SK-N-MC (cell line): Measurements from ENCODE around the gene STRN4.

ENCODE experiments used
- DNase-seq: peaks from one replicate; pipeline ENCODE4 v3.0.0-alpha.2; 2011; ENCODE audit warnings: low read depth, low spot score
- H3K27ac ChIP-seq: fragments of 200-600 bp; sonication (generic); 2 replicates; pipeline ENCODE4 v1.5.1; 2016; ENCODE audit warnings: mixed run types
- H3K36me3 ChIP-seq: fragments of 200-600 bp; sonication (generic); 2 replicates; pipeline ENCODE4 v1.6.1; 2017; ENCODE audit warnings: antibody characterized with exemption, low read length, mixed read lengths; ENCODE audit not compliant: insufficient read depth
- H3K4me3 ChIP-seq: fragments of 200-600 bp; sonication (generic); 2 replicates; pipeline ENCODE4 v1.5.1; 2016
- H3K9ac ChIP-seq: fragments of 200-600 bp; sonication (generic); 2 replicates; pipeline ENCODE4 v1.8.0; 2017; ENCODE audit warnings: mixed run types, mixed read lengths; ENCODE audit not compliant: insufficient read length
- H3K9me3 ChIP-seq: fragments of 200-600 bp; sonication (generic); 2 replicates; pipeline ENCODE4 v1.6.1; 2017; ENCODE audit warnings: low read depth, mild to moderate bottlenecking, antibody characterized with exemption, low read length, moderate library complexity, mixed read lengths
- EZH2 ChIP-seq: fragments of 200-600 bp; sonication (generic); IDR thresholded peaks from one replicate; pipeline ENCODE4 v1.6.1; 2017; ENCODE audit warnings: antibody characterized with exemption
- FOXP2 ChIP-seq: optimal IDR thresholded peaks from 2 replicates; pipeline ENCODE3; 2011; ENCODE audit warnings: mild to moderate bottlenecking, moderate library complexity; ENCODE audit not compliant: insufficient read depth; ENCODE audit errors: extremely low read length, control extremely low read depth
- POLR2AphosphoS5 ChIP-seq: IDR thresholded peaks from 2 replicates; pipeline ENCODE4 v1.6.1; 2012; ENCODE audit warnings: mild to moderate bottlenecking, low read depth, low read length, borderline replicate concordance

STRN4 gene

GRCh38 chr19:46698395-46699321 is 47.6 kb downstream of the STRN4 start:
- Histone ChIP-seq H3K9ac (no peak overlapping the region), H3K36me3 (peaks cover 3% of the 10 kb centered on the region; the same call in 1 of the 2 replicates), H3K9me3 (no peaks in the 10 kb centered on the region), H3K27ac (no peak overlapping the region), H3K4me3 (no peak overlapping the region)
- DNase-seq: no peak
- TF ChIP-seq EZH2: no peak

DNA sequence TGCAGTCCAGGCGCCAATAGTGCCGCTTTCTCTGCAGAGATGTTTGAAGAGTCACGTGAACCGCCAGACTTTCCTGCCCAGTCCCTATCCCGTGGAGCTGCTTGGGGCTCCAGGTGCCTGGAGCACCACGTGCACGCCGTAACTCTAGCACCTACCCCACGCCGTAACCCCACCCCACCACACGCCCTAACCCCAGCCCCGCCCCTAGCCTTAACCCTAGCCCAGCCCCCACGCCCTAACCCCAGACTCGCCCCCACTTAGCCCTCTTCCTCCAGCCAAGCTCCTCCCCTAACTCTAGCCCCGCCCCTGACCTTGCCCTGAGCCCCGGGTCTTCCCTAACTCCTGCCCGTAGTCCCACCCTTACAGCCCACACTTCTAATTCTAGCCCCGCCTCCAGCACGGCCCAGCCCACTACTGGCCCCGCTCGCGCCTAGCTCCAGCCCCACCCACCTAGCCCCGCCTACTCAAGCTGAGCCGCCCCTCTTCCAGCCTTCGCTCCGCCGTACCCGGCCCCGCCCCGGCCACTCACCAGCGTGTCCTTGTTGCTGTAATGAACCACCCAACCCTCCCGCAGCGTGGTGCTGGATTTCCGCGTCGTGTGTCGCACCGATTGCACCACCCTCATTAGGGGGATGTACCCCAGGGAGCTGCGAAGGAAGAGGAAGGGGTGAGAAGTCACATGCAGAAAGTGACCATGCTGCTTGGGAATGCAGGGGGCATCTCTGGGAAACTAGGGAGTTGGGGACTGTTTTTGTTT is 48.9 kb downstream of the STRN4 start:
- peaks cover 16% of the 10 kb centered on the region for H3K36me3 ChIP-seq
- H3K4me3 ChIP-seq: peak overlapping the region; percentile 64
- TF ChIP-seq POLR2AphosphoS5: no peak
- TF ChIP-seq EZH2: no peak
- no peak for TF ChIP-seq FOXP2
- no peak overlapping the region; the same call in 1 of the 2 replicates for H3K27ac ChIP-seq
- H3K9ac ChIP-seq: no peak overlapping the region
- DNase-seq: peak; percentile 75
- no peaks in the 10 kb centered on the region for H3K9me3 ChIP-seq

GRCh38 chr19:46696866-46697203 is 49.4 kb downstream of the STRN4 start:
- H3K9ac ChIP-seq: no peak overlapping the region
- peak overlapping the region; percentile 64 for H3K4me3 ChIP-seq
- H3K36me3 ChIP-seq: peaks cover 21% of the 10 kb centered on the region
- TF ChIP-seq POLR2AphosphoS5 (no peak), EZH2 (no peak), FOXP2 (no peak)
- no peaks in the 10 kb centered on the region for H3K9me3 ChIP-seq
- DNase-seq: no peak
- no peak overlapping the region for H3K27ac ChIP-seq

DNA sequence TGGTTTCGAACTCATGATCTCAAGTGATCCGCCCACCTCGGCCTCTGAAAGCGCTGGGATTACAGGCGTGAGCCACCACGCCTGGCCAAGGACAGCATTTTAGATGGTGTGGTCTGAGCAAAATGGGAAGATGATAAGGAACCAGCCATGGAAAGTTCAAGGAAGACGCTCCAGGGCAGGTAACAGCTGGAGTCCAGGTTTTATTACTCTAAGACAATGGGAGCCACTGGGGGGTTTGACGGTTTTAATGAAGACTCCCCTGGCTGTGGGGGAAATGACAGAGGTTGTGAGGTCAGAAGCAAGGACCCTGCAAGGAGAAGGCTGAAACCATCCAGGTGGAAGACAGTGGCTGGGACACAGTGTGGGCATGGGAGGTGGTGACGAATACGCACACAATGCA is 50.2 kb downstream of the STRN4 start:
- DNase-seq: no peak
- Histone ChIP-seq H3K36me3 (peaks cover 29% of the 10 kb centered on the region), H3K9ac (no peak overlapping the region), H3K4me3 (no peak overlapping the region), H3K27ac (no peak overlapping the region), H3K9me3 (no peaks in the 10 kb centered on the region)
- no peak for TF ChIP-seq FOXP2
- no peak for TF ChIP-seq POLR2AphosphoS5
- TF ChIP-seq EZH2: no peak

DNA sequence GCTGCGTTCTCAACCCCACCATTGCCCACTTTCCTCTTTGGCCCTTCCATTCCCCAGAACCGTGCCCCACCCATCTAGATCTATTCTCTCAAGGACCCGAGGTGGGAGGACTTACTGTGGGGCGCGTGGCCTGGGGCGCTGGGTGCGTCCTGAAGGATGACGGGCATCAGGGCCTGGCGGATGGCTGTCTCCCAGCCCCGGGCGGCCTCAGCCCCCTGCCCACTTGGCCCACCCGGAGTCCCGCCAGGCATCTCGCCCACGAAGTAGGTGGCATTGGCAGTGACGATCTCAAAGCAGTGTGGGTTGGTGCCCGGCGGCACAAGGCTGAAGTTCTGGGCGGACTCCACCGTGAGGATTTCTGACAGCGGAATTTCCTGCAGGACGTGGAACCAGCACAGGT is 52.5 kb downstream of the STRN4 start:
- Histone ChIP-seq H3K36me3 (peaks cover 39% of the 10 kb centered on the region), H3K9me3 (no peaks in the 10 kb centered on the region), H3K4me3 (no peak overlapping the region), H3K27ac (no peak overlapping the region), H3K9ac (no peak overlapping the region)
- TF ChIP-seq POLR2AphosphoS5 (no peak), FOXP2 (no peak), EZH2 (no peak)
- no peak for DNase-seq

DNA sequence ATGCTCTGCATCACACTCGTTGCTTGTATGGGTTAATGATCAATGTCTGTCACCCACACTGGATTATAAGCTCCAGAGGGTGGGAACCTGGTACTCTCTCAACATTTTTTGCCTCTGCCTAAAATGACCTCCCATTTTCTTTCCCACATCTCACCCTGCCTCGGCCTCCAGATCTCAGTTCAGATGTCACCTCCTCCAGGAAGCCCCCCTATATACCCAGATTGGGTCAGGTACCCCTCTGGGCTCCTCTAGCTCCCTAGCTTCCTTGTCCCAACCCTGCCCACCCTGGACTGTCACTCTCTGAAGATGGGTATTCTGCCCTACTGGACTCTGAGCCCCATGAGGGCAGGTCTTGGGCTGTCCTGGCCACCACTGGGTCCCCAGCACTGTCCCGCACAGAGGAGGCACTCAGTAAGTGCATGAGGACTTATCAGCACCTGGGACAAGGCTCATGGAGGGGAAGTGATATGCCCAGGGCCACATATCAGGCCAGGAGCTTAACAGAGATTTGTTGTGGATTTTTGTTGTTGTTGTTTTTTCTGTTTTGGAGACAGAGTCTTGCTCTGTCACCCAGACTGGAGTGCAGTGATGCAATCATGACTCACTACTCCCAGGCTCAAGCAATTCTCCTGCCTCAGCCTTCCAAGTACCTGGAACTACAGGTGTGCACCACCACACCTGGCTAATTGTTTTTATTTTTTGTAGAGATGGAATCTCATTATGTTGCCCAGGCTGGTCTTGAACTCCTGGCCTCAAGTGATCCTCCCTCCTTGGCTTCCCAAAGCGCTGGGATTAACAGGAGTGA is 53.1 kb downstream of the STRN4 start:
- H3K9ac ChIP-seq: no peak overlapping the region
- peaks cover 39% of the 10 kb centered on the region for H3K36me3 ChIP-seq
- no peak overlapping the region for H3K4me3 ChIP-seq
- H3K9me3 ChIP-seq: no peaks in the 10 kb centered on the region
- no peak for DNase-seq
- no peak for TF ChIP-seq POLR2AphosphoS5
- TF ChIP-seq EZH2: no peak
- TF ChIP-seq FOXP2: no peak
- no peak overlapping the region for H3K27ac ChIP-seq

DNA sequence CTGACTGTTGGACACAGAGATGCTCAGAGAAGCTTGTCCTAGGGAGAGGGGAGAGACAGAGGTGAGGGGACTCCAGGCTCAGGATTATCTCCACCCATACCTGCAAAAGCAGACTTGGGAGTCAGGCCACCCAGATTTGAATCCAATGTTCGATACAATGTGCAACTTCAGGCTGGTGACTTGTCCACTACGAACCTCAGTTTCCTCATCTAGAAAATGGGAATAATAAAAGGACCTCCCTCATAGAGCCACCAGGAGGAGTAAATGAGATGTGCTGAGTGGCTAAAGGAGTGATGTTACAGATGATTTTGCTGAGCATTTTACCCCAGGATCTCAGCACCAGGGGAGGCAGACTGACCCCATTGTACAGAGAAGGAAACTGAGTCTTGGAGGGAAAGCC is 54.3 kb downstream of the STRN4 start:
- Histone ChIP-seq H3K9me3 (no peaks in the 10 kb centered on the region), H3K27ac (no peak overlapping the region), H3K36me3 (peaks cover 50% of the 10 kb centered on the region), H3K9ac (no peak overlapping the region), H3K4me3 (no peak overlapping the region)
- TF ChIP-seq FOXP2 (no peak), POLR2AphosphoS5 (no peak), EZH2 (no peak)
- no peak for DNase-seq

DNA sequence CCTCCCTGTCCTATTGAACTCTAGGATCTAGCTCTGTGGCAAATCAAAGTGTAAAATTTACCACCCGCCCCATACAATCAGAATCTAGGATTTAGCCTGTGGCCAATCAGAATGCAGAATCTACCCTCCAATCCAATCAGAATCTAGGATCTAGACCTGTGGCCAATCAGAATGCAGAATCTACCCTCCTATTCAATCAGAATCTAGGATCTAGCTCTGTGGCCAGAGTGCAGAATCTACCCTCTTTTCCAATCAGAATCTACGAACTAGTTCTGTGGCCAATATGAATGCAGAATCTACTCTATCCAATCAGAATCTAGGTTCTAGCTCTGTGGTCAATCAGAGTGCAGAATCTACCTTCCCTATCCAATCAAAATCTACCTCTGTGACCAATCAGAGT is 55.1 kb downstream of the STRN4 start:
- TF ChIP-seq POLR2AphosphoS5 (no peak), FOXP2 (no peak), EZH2 (no peak)
- no peaks in the 10 kb centered on the region for H3K9me3 ChIP-seq
- H3K4me3 ChIP-seq: no peak overlapping the region
- H3K9ac ChIP-seq: no peak overlapping the region
- no peak overlapping the region for H3K27ac ChIP-seq
- no peak for DNase-seq
- peaks cover 50% of the 10 kb centered on the region for H3K36me3 ChIP-seq
